Suppressor macrophage treated with lipopolysaccharide for 4 hours (primary cell): ENCODE results near the gene PLD5.
"Not testable (repeated sequence)": the region's sequence is repeated elsewhere in the genome, so short reads cannot be mapped to it uniquely, and the experiment has no call there.

Experiments
- DNase-seq: peaks from one replicate; pipeline ENCODE4 v3.0.0-alpha.2; 2020

The PLD5 gene

DNA sequence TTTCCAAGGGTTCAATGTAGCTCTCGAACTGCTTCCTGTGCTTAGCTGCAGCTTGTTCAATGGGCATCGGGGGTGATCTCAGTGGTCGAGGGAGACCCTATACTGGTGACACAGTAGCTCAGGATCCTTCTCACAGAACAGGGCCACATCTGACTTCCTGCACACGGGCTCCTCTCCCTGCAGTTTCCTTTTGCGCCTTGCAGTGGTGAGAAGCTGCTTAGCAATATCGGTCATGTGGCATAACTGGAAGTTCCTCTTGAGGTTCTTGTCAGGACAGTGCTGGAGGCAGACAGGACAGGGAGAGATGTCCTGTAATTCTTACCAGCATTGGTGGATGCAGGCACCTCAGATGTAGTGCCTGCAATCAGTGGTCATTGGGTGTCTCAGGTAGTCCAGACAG lies 385.1 kb downstream of the PLD5 start:
- DNase-seq, result peak; percentile 25

DNA sequence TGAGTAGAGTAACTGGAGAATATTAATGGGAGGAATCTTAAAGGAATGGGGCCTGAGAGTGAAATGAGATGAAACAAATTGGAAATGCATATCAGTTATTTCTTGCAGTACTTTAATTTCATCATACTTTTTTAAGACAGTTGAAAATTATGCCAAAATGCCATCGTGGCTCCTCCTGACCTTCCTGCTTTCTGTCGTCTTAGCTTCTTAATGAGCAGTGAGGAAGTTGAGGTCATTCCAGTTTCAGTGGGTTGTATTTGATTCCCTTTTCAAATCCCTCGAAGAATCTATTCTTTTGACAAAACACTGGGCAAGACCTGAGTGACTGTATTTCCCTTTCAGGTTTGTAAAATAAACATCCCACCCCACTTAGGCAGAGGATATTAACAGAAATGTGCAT lies 390.7 kb downstream of the PLD5 start:
- peak; percentile 3 for DNase-seq

DNA sequence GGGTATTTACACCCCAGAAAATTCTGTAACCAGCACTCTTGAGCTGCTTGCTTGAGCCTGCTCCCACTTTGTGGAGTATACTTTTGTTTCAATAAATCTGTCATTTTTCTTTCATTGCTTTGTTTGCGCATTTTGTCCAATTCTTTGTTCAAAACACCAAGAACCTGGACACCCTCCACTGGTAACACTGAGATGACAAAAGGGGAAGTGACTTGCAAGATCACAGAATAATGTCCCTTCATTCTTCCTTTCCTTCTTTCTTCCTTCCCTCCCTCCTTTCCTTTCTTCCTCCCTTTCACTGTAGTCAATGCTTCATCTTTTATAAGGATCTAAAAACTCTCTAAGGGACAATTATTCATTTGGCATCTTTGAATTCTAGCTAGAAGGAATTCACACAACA lies 391.1 kb downstream of the PLD5 start:
- DNase-seq, result no peak

DNA sequence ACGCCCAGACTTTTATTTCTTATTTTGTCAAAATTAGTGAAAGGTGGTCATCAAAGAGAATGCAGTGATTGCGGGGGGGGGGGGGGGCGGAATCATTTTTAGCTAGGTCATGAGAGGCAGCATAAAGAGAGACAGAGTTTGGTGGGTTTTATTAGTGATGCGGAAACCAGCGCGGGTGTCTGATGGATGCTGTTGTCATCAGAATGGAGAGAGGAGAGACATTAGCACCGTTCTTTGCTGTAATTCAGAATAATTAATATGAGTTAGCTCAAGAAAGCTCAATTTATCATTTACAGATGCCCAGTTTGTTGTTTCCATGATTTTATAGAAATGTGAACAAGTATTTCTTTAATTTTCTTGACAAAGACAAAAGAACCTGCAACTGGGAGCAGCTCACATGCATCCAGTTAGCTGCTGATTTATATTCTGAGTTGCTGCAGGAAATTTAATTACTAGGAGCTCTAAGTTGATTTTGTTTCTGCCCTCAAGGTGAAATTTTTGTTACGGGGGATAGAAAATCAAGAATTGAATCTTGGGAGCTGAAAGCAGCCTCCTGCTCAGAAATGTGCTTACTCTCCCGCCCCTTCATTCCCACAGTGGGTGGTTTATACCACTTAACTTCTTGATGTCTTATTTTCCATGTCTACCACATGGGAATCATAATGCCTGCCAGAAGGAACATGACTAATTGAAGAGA lies 392.2 kb downstream of the PLD5 start:
- DNase-seq, result no peak

DNA sequence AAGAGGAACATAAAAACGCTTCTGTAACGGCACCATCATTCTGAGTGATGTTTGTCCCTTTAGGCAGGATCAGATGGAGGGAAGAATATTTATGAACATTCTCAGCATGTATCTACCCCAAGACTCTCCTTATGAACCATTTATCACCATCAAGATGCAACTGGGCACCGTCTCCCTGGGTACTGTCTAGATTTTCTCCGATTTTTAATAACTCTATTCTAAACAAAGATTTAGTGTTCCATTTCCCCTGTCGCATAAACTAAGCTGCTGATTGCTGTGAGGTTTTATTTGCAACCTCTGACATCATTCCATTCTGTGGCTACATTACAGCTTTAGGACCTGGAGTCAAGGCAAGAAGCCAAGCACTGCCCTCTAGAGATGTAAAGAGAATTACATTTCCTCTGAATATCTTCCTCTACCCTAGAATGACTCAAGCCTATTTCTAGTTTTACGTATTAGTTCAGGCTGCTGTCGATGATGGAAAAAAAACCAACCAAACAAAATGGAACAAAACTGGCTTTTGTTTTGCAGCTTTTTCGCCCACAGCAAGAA lies 395.5 kb downstream of the PLD5 start:
- no peak for DNase-seq

DNA sequence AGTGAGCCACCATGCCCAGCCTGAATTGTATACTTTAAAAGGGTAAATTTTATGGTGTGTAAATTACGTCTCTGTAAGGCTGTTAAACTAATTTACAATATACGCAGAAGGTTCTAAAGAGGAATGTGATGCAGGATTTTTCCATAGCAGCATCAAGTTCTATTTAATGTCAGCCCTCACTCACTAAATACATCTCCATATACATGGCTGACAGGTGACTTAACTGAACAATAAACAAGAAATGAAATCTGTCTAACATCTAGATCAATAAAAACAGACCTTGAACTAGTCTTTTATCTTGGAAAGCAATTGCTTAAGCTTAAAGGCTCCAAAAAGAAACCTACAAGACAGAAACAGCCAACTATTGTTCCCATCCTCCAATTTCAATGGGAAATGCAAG lies 404.1 kb downstream of the PLD5 start:
- no peak for DNase-seq

DNA sequence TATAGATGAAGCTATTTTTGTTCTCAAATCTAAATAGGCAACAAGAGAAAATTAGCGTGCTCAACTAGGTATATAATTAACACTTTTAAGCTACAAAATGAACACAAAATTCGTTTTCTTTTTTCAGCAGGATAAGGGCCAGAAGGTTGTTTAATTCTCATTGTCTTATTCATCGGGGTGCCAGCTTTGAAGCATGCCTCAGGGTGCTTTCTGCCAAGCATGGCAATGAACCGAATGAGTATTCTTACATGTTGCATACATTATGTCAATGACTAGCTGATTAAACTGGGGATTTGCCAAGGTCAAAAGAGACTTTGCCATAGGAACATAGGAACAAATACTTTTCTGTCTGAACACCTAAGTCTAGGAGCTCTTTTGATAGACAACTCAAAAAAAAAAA lies 423.6 kb downstream of the PLD5 start:
- DNase-seq, result no peak

DNA sequence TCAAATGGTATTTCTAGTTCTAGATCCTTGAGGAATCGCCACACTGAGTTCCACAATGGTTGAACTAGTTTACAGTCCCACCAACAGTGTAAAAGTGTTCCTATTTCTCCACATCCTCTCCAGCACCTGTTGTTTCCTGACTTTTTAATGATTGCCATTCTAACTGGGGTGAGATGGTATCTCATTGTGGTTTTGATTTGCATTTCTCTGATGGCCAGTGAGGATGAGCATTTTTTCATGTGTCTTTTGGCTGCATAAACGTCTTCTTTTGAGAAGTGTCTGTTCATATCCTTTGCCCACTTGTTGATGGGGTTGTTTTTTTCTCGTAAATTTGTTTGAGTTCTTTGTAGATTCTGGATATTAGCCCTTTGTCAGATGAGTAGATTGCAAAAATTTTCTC lies 427.2 kb downstream of the PLD5 start:
- not testable (repeated sequence) for DNase-seq

DNA sequence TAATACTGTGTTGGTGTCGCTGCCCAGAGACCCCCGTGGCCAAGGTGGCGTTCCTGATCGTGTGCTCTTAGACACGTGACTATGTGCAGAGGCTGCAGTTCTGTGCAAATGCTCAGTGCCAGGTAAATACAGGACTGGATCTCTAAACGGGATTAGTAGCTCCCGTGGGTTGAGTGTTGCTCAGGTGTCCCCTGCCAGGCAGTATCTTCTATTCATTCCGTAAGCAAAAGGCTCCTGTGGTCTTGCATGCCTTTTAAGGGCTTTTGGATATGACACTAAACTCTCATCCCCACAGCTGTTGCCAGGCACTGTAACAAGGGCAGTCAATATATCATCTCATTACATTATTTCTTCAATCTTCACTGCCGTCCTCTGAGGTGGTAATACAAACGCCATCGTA lies 431.4 kb downstream of the PLD5 start:
- DNase-seq, result no peak

DNA sequence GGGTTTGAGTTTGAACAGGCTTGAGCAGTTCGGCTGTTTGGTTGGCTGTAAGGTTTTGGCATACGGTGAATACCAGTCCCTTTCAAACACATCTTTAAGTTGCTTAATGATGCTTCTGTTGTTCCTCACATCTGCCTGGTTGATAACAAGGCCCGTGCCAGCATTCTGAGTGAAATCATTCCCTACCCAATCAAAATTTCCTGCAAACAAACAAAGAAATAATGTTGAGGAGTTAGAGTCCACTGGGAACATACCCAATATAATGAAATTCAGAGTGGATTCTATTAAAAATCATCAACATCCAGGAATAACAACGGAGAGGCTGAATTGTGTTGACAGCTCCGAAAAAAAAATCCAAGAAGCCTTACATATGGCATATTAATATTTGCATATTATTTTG lies 434.6 kb downstream of the PLD5 start:
- DNase-seq, result no peak

DNA sequence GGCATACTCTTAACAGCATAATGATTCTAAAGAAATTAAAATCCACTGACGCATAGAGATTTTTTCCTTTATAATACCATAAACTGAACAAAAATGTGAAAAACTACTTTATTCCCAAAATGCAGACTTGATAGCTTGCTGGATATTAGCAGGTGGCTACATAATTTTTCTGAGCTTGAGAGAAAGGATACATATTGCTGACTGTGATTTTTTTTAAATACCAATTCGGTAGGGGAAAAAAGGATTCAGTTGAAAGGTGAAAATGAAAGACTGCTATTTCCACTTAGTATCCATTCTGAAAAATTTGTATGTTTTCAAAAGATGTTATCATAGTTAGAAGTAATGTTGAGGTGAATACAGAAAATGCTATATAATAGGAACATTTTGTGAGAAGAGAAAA lies 435.6 kb downstream of the PLD5 start:
- DNase-seq, result no peak

DNA sequence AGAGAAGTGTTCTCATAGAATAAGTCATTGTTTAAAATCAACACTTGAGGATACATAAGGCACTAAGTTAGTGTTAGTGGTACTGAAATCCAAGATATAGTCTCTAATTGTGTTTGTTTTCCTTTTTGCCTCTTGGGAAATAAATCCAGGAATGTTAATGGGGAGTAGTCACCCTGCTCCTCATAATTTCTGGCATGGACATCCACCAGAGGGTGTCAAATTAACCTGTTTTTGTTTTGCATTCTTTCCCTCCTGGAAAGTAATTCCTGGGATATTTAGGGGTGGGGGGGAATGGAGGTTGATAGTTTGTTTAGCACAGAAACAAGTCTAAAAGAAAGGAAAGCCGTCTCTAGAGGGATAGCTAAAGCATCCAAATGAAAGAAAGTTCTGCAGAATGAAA lies 437.8 kb downstream of the PLD5 start:
- DNase-seq, result no peak

DNA sequence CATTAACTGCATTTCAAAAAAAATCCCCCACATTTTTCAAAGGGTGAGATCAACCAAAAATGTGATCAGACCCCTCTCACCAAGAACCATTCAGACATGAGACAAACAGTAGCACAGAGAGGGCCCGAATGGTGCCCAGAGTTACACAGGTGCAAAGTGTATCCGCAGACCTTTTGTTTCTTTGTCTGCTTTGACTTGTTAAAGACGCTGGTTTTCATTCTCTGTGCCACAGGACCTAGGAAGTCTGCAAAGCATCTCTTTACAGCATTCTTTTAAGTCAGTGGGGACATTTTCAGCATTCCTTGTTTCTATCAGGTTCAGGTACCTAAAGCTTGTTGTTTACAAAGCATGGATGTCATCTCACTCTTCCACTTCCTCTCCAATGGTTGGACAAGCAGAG lies 438.4 kb downstream of the PLD5 start:
- DNase-seq, result no peak

DNA sequence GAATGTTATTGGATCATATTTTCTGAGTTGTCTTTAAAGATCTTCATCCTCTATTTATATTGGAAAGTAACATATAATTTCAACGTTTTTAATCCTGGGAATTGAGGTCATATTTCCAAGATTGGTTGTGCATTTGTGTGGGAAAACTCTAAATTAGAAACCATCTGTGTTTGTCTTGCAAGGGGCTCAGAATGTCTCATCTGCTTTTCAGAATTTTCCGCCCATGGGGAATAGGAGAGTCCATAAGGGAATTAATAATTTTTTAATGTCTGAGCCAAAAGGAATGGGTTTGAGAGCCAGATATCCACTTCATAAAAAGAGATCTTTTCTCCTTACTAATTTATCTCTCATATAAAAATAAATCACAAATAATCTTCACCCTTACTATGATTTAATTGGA lies 440.8 kb downstream of the PLD5 start:
- no peak for DNase-seq

DNA sequence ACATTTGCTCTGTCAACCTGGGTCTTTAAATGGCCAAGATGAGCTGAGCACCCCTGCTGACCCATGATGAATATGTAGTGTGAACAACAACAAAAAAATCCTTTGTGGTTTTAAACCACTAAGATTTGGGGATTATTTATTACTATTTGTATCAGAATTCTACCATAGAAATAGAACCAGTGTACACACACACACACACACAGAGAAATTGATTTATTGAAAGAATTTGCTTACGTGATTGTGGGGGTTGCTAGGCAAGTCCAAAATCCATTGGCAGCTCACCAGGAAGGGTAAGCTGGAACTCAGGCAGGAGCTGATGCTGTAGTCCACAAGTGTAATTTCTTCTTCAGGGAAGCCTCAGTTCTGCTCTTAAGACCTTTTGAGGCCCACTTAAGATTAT lies 443.1 kb downstream of the PLD5 start:
- no peak for DNase-seq

DNA sequence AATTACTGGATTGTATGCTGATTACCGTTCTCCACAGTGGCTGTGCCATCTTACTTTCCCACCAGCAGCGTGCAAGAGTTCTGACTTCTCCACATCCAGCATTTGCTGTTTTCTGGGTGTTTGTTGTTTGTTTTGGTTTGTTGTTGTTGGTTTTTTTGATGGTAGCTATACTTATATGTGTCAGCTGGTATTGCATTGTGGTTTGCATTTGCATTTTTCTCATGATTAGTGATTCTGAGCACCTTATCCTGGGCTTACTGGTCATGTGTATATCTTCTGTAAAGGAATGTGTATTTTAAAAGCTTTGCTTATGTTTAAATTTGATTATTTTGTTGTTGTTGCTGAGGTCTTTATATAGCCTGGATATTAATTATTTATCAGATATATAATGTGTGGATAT lies 458.7 kb downstream of the PLD5 start:
- DNase-seq, result no peak

DNA sequence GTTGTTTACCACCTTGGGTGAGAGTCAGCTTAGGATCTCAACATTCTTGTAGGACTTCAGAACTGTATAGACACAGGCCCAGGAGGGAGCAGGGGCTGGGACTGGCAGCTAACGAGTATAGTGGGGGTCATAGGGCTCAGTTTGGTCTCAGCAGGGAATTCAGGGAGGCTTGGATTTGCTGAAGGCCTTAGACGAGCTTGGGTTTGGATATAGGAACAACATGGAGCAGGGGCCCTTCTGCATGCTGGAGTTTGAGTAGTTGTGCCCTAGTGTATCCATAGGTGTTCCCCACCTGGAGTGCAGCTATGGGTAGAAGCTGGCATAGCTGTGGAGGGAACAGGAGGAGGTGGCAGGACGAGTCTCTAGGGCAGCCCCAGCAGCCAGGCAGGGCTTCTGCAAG lies 462.2 kb downstream of the PLD5 start:
- DNase-seq, result no peak

DNA sequence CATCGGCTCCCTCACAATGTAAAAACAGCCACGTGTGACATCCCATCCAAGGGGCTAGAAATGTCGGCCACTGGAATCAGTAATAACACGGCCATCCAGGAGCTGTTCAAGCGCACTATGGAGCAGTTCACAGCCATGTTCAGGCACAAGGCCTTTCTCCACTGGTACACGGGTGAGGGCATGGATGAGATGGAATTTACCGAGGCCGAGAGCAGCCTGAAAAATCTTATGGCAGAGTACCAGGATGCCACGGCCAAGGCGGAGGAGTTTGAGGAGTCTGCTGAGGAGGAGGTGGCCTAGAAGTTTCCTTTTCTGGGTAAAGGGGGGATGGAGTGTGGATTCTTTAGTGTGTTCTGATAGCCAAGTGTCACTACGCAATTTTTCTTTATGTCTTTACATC lies 464.5 kb downstream of the PLD5 start:
- DNase-seq, result no peak

DNA sequence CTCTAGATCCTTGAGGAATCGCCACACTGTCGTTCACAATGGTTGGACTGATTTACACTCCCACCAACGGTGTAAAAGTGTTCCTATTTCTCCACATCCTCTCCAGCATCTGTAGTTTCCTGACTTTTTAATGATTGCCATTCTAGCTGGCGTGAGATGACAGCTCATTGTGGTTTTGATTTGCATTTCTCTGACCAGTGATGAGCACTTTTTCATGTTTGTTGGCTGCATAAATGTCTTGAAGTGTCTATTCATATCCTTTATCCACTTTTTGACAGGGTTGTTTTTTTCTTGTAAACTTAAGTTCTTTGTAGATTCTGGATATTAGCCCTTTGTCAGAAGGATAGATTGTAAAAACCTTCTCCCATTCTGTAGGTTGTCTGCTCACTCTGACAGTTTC lies 465.9 kb downstream of the PLD5 start:
- DNase-seq, result not testable (repeated sequence)

DNA sequence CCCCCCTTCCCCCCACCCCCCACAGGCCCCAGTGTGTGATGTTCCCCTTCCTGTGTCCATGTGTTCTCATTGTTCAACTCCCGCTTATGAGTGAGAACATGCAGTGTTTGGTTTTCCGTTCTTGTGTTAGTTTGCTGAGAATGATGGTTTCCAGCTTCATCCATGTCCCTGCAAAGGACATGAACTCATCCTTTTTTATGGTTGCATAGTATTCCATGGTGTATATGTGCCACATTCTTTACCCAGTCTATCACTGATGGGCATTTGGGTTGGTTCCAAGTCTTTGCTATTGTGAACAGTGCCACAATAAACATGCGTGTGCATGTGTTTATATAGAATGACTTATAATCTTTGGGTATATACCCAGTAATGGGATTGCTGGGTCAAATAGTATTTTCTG lies 466.3 kb downstream of the PLD5 start:
- DNase-seq, result not testable (repeated sequence)

DNA sequence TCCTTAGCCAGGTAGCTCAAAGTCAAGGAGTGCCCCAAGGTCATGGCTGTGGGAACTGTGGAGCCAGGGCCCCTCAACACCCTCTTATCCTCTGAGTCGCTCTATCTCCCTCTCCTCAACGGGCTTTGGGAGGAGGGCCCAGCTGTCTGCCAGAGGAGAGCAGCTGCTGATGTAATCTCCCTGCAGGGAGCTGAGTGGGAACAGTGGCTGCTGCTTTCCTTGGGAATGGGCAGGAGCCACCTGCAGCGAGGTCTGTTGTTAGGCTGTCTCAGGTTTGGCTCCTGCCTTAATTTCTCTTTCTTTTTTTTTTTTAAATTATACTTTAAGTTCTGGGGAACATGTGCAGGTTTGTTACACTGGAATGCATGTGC lies 466.8 kb downstream of the PLD5 start:
- no peak for DNase-seq

DNA sequence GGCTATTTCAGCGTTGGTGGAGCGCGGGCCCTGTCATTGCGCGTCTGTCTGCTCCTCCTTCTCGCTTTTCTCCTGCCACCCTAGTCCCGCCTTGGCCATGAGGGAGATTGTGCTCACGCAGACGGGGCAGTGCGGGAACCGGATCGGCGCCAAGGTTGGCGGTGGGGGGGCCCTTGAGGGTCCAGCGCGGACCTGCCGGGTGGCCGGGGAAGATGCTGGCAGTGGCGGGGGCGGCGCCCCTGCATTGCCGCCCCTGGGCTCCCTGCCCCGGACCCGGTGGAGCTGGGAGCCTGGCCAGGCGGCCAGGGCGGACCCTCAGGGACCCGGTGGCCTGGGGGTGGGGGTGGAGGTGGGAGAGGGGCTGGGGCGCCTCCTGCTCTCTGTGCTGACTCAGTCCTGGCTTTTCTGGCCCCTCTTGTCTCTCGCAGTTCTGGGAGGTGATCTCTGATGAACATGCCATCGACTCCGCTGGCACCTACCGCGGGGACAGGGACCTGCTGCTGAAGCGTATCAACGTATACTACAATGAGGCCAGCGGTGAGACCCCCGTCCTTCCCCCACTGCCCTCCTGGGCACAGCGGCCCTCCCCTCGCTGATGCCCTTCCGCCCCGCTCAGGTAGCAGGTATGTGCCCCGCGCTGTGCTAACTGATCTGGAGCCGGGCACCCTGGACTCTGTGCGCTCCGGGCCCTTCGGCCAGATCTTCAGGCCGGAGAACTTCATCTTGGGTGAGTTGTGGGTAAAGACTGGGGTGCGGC lies 467.3 kb downstream of the PLD5 start:
- DNase-seq, result no peak

DNA sequence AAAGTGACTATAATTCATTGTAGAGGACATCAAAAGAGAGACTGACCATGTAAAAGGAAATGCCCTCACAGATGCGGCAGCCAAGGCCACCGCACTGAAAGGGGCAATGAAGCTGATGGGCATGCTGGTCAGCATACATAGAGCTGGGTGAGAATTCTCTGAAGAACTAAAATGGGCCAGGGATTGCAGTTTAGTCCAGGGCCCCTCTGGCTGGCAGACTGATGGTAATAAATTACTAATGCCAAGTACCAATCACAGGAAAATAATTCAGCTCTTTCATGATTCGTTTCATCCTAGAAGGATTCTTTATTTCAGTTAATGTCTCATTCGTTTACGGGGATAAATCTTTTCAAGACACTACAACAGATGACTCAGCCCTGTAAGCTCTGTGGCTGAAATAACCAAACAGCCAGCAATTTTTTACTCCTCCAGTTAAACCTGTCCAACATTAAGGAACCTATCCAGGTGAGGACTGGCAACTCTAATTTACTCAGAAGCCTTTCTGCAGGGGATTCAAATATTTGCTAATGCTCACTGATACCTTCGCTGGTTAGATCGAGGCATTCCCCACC lies 468.7 kb downstream of the PLD5 start:
- no peak for DNase-seq

DNA sequence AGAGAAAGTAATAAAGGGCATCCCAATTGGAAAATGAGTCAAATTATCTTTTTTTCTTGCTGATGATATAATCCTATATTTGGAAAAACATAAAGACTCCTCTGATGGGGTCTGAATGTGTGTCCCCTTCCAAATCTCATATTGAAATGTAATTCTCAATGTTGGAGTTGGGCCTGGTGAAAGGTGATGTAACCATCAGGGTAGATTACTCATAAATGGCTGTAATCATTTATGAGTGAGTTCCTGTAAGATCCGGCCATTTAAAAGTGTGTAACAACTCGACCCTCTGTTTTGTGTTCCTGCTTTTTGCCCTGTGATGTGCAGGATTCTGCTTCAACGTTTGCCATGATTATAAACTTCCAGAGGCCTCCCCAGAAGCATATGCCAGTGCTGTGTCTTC lies 481.3 kb downstream of the PLD5 start:
- no peak for DNase-seq
